Activated CD4-positive, alpha-beta T cell treated with anti-CD3 and anti-CD28 coated beads for 36 hours (primary cell): Measurements from ENCODE around the gene SPACA6. TPM values are rescaled to one million over a fixed set of nuclear protein-coding genes. Genes with fewer than 3 reads are reported as not detected.
"Not testable (repeated sequence)": the region's sequence is repeated elsewhere in the genome, so short reads cannot be mapped to it uniquely, and the experiment has no call there.

Experiments
- ATAC-seq: fragments of 200-7000 bp; cut with Tn5 transposase; one replicate; pipeline ENCODE4 v1.10.0; 2021; ENCODE audit warnings: mild to moderate bottlenecking, moderate library complexity
- CTCF ChIA-PET: fragments of 350-600 bp; sonication (Branson Sonifier 250); formaldehyde crosslinking; loops from one replicate; lab custom pipeline; 2021; ENCODE audit warnings: antibody characterized with exemption; lab: Charles Lee
- POLR2A ChIA-PET: fragments of 350-600 bp; sonication (Branson Sonifier 250); formaldehyde crosslinking; loops from one replicate; lab custom pipeline; 2021; ENCODE audit warnings: antibody characterized with exemption, inconsistent platforms; lab: Charles Lee
- DNase-seq: peaks from one replicate; pipeline ENCODE4 v3.0.0-alpha.2; 2020
- H3K27ac Mint-ChIP-seq: one replicate; pipeline ENCODE4 v1.8.0; 2021; ENCODE audit warnings: mixed read lengths
- H3K27me3 Mint-ChIP-seq: one replicate; pipeline ENCODE4 v1.8.0; 2021; ENCODE audit warnings: mixed read lengths
- H3K36me3 Mint-ChIP-seq: one replicate; pipeline ENCODE4 v1.8.0; 2021; ENCODE audit warnings: low read depth, mixed read lengths
- H3K4me1 Mint-ChIP-seq: one replicate; pipeline ENCODE4 v1.8.0; 2021; ENCODE audit warnings: mixed read lengths
- H3K4me3 Mint-ChIP-seq: one replicate; pipeline ENCODE4 v1.8.0; 2021; ENCODE audit warnings: mild to moderate bottlenecking, moderate library complexity, mixed read lengths
- H3K9me3 Mint-ChIP-seq: one replicate; pipeline ENCODE4 v1.8.0; 2021; ENCODE audit warnings: low read depth, mixed read lengths
- intact Hi-C, 2 experiments: fragments of 100-400 bp; cut with DNase I in 1 of 2; cut with micrococcal nuclease in 1 of 2; formaldehyde crosslinking; loops; one replicate each; pipeline versions ENCODE4 v1.14.2 to v1.15.1; 2022 to 2024; cut with DNase I, micrococcal nuclease
- total RNA-seq, 2 experiments: library from RNA; stranded (reverse); gene quantifications; one replicate each; pipeline ENCODE4 v1.2.3, GENCODE V29; 2021

The SPACA6 gene
- 1 to 10 TPM; 8.3 to 9.1 TPM for total RNA-seq

- ATAC-seq (no peak), DNase-seq (no peak)
- peaks cover 12% of the 10 kb centered on the region for H3K4me1 Mint-ChIP-seq
- no peak within 1 kb of the TSS for H3K4me3 Mint-ChIP-seq
- ChIA-PET CTCF (no interaction called here), POLR2A (no interaction called here)
- H3K36me3 Mint-ChIP-seq = peaks cover 4% of the 10 kb centered on the region
- H3K9me3 Mint-ChIP-seq = no peaks in the 10 kb centered on the region
- intact Hi-C loops = no loop called here
- H3K27ac Mint-ChIP-seq = no peak within 1 kb of the TSS
- no peaks in the 10 kb centered on the region for H3K27me3 Mint-ChIP-seq
These were observed at the start of gene SPACA6 for GRCh38 chr19:51693260-51693659. Gene SPACA6, plus strand, starts transcription at chr19:51693330. Its CDS starts 197 bp downstream, at chr19:51693527.

GRCh38 chr19:51644636-51645271, 48.4 kb upstream of the SPACA6 start:
- DNase-seq = no peak
- H3K9me3 Mint-ChIP-seq = no peaks in the 10 kb centered on the region
- POLR2A ChIA-PET = no interaction called here
- no peak overlapping the region for H3K4me3 Mint-ChIP-seq
- no peaks in the 10 kb centered on the region for H3K4me1 Mint-ChIP-seq
- H3K36me3 Mint-ChIP-seq = no peaks in the 10 kb centered on the region
- CTCF ChIA-PET = interaction anchor here (1.2 to 2.7 kb wide), 4 partner anchors 9 to 16 kb away, joined by 4 to 15 read pairs (median 8); no protein-coding TSS in a partner anchor
- no peak overlapping the region for H3K27ac Mint-ChIP-seq
- ATAC-seq = no peak
- peaks cover 37% of the 10 kb centered on the region for H3K27me3 Mint-ChIP-seq
- intact Hi-C loops = no loop called here

GRCh38 chr19:51646730-51647129, 46.4 kb upstream of the SPACA6 start, which contains the start of gene SIGLEC14:
Gene SIGLEC14, minus strand, starts transcription at chr19:51646825. Its CDS starts 66 bp downstream, at chr19:51646759.
- intact Hi-C loops, H3K4me1 Mint-ChIP-seq, H3K4me3 Mint-ChIP-seq, H3K36me3 Mint-ChIP-seq, POLR2A ChIA-PET, DNase-seq, ATAC-seq, H3K27ac Mint-ChIP-seq, H3K9me3 Mint-ChIP-seq: not testable (repeated sequence)
- H3K27me3 Mint-ChIP-seq = peaks cover 29% of the 10 kb centered on the region
- CTCF ChIA-PET = interaction anchor here (1.0 to 1.3 kb wide), 3 partner anchors 8 to 13 kb away, joined by 3 to 4 read pairs (median 3); no protein-coding TSS in a partner anchor

GRCh38 chr19:51647318-51647717, 45.8 kb upstream of the SPACA6 start:
- DNase-seq (no peak), ATAC-seq (no peak)
- Mint-ChIP-seq H3K27ac (no peak overlapping the region), H3K36me3 (no peaks in the 10 kb centered on the region), H3K4me3 (no peak overlapping the region), H3K4me1 (no peaks in the 10 kb centered on the region), H3K9me3 (no peaks in the 10 kb centered on the region), H3K27me3 (peaks cover 30% of the 10 kb centered on the region)
- intact Hi-C loops = no loop called here
- ChIA-PET POLR2A (no interaction called here), CTCF (interaction anchor here (1.0 to 1.3 kb wide), 3 partner anchors 9 to 13 kb away, joined by 3 to 4 read pairs (median 3); no protein-coding TSS in a partner anchor)

- ChIA-PET CTCF (interaction anchor here (0.6 to 1.6 kb wide), 3 partner anchors 10 to 492 kb away, joined by 3 to 8 read pairs (median 6); no protein-coding TSS in a partner anchor), POLR2A (no interaction called here)
- Mint-ChIP-seq H3K4me3 (no peak overlapping the region), H3K27me3 (peaks cover 26% of the 10 kb centered on the region), H3K27ac (no peak overlapping the region), H3K36me3 (no peaks in the 10 kb centered on the region), H3K4me1 (no peaks in the 10 kb centered on the region), H3K9me3 (no peaks in the 10 kb centered on the region)
- DNase-seq = no peak
- intact Hi-C loops = no loop called here
- ATAC-seq = no peak
These were observed 41.8 kb upstream of the SPACA6 start for GRCh38 chr19:51651216-51651846.

GRCh38 chr19:51652266-51652665, 40.9 kb upstream of the SPACA6 start:
- intact Hi-C loops = no loop called here
- Mint-ChIP-seq H3K9me3 (no peaks in the 10 kb centered on the region), H3K27me3 (peaks cover 28% of the 10 kb centered on the region), H3K36me3 (no peaks in the 10 kb centered on the region), H3K4me1 (peaks cover 5% of the 10 kb centered on the region), H3K4me3 (no peak overlapping the region), H3K27ac (no peak overlapping the region)
- ChIA-PET CTCF (interaction anchor here (0.6 to 1.6 kb wide), 3 partner anchors 9 to 311 kb away, joined by 3 to 8 read pairs (median 6); partner anchors contain the start of gene VSIG10L), POLR2A (no interaction called here)
- DNase-seq (no peak), ATAC-seq (no peak)

GRCh38 chr19:51653162-51653561, 40.0 kb upstream of the SPACA6 start:
- ChIA-PET POLR2A (no interaction called here), CTCF (interaction anchor here (0.6 to 2.1 kb wide), 5 partner anchors 11 to 180 kb away, joined by 3 to 12 read pairs (median 4); no protein-coding TSS in a partner anchor)
- H3K9me3 Mint-ChIP-seq = no peaks in the 10 kb centered on the region
- H3K27ac Mint-ChIP-seq = no peak overlapping the region
- H3K4me3 Mint-ChIP-seq = no peak overlapping the region
- intact Hi-C loops = no loop called here
- DNase-seq = no peak
- H3K27me3 Mint-ChIP-seq = peaks cover 28% of the 10 kb centered on the region
- no peaks in the 10 kb centered on the region for H3K36me3 Mint-ChIP-seq
- peaks cover 5% of the 10 kb centered on the region for H3K4me1 Mint-ChIP-seq
- no peak for ATAC-seq

GRCh38 chr19:51654783-51655182, 38.3 kb upstream of the SPACA6 start:
- Mint-ChIP-seq H3K4me1 (peaks cover 5% of the 10 kb centered on the region), H3K36me3 (no peaks in the 10 kb centered on the region), H3K9me3 (no peaks in the 10 kb centered on the region), H3K27me3 (peaks cover 26% of the 10 kb centered on the region), H3K4me3 (no peak overlapping the region), H3K27ac (no peak overlapping the region)
- intact Hi-C loops = loop anchor here in 1 of 2 experiments (5.0 kb wide), 2 partner anchors 47 to 142 kb away; no protein-coding TSS in a partner anchor
- DNase-seq (no peak), ATAC-seq (no peak)
- ChIA-PET CTCF (interaction anchor here (1.1 to 2.1 kb wide), 5 partner anchors 11 to 257 kb away, joined by 3 to 12 read pairs (median 3); no protein-coding TSS in a partner anchor), POLR2A (no interaction called here)

- ChIA-PET POLR2A (no interaction called here), CTCF (interaction anchor here (0.6 to 7.8 kb wide), 28 partner anchors 9 to 498 kb away, joined by 3 to 77 read pairs (median 4); partner anchors contain the start of genes CEACAM18 and ETFB)
- Mint-ChIP-seq H3K27me3 (peaks cover 28% of the 10 kb centered on the region), H3K9me3 (peaks cover 3% of the 10 kb centered on the region), H3K27ac (no peak overlapping the region), H3K4me1 (peaks cover 5% of the 10 kb centered on the region), H3K36me3 (no peaks in the 10 kb centered on the region), H3K4me3 (no peak overlapping the region)
- intact Hi-C loops = loop anchor here (2.0 to 10.0 kb wide), 2 partner anchors 114 to 502 kb away; no protein-coding TSS in a partner anchor
- ATAC-seq = peak; percentile 66
- DNase-seq = peak; percentile 86
These were observed 32.0 kb upstream of the SPACA6 start for GRCh38 chr19:51660975-51661600.

- peaks cover 3% of the 10 kb centered on the region for H3K9me3 Mint-ChIP-seq
- ATAC-seq (no peak), DNase-seq (no peak)
- intact Hi-C loops = loop anchor here in 1 of 2 experiments (10.0 kb wide), 1 partner anchor 111 kb away; no protein-coding TSS in a partner anchor
- H3K27ac Mint-ChIP-seq = no peak overlapping the region
- H3K4me1 Mint-ChIP-seq = peaks cover 2% of the 10 kb centered on the region
- no peak overlapping the region for H3K4me3 Mint-ChIP-seq
- H3K36me3 Mint-ChIP-seq = no peaks in the 10 kb centered on the region
- ChIA-PET POLR2A (no interaction called here), CTCF (interaction anchor here (0.6 to 7.8 kb wide), 2 partner anchors 16 to 1347 kb away, joined by 5 to 77 read pairs; no protein-coding TSS in a partner anchor)
- H3K27me3 Mint-ChIP-seq = peaks cover 28% of the 10 kb centered on the region
These were observed 29.5 kb upstream of the SPACA6 start for GRCh38 chr19:51663650-51664049.

- ChIA-PET CTCF (interaction anchor here (7.8 kb wide), 1 partner anchor 15 kb away, joined by 77 read pairs; no protein-coding TSS in a partner anchor), POLR2A (no interaction called here)
- intact Hi-C loops = loop anchor here in 1 of 2 experiments (10.0 kb wide), 1 partner anchor 111 kb away; no protein-coding TSS in a partner anchor
- DNase-seq (no peak), ATAC-seq (no peak)
- Mint-ChIP-seq H3K4me1 (peaks cover 7% of the 10 kb centered on the region), H3K27ac (no peak overlapping the region), H3K4me3 (no peak overlapping the region), H3K27me3 (peaks cover 28% of the 10 kb centered on the region), H3K9me3 (peaks cover 3% of the 10 kb centered on the region), H3K36me3 (no peaks in the 10 kb centered on the region)
These were observed 29.0 kb upstream of the SPACA6 start for GRCh38 chr19:51664131-51664530.
